ENCODE measurements around the gene MOSPD3.

MOSPD3 gene

GRCh38 chr7:100599911-100600729 is 12.2 kb upstream of the MOSPD3 start:
- no peak overlapping the region for H3K4me3 ChIP-seq (ENCODE audit: low read length)
- TF ChIP-seq CTCF (conservative IDR thresholded peaks at IDR 0.05; ENCODE audit: low read length) = no peak
- DNase-seq (ENCODE audit: low read depth) = no peak

GRCh38 chr7:100600730-100601038 is 11.7 kb upstream of the MOSPD3 start:
- no peak for TF ChIP-seq CTCF (conservative IDR thresholded peaks at IDR 0.05; ENCODE audit: low read length)
- H3K4me3 ChIP-seq (ENCODE audit: low read length) = no peak overlapping the region
- no peak for DNase-seq (ENCODE audit: low read depth)

- no peak for TF ChIP-seq CTCF (conservative IDR thresholded peaks at IDR 0.05; ENCODE audit: low read length)
- DNase-seq (ENCODE audit: low read depth) = peak; percentile 89
- H3K4me3 ChIP-seq (ENCODE audit: low read length) = peak overlapping the region; percentile 97
Measured at GRCh38 chr7:100602889-100603725, 9.2 kb upstream of the MOSPD3 start.

- peak overlapping the region; percentile 97 for H3K4me3 ChIP-seq (ENCODE audit: low read length)
- TF ChIP-seq CTCF (conservative IDR thresholded peaks at IDR 0.05; ENCODE audit: low read length) = no peak
- no peak for DNase-seq (ENCODE audit: low read depth)
Measured at GRCh38 chr7:100603726-100604027, 8.7 kb upstream of the MOSPD3 start.

- peak overlapping the region; percentile 97 for H3K4me3 ChIP-seq (ENCODE audit: low read length)
- DNase-seq (ENCODE audit: low read depth) = peak; percentile 53
- peak; percentile 27 for TF ChIP-seq CTCF (conservative IDR thresholded peaks at IDR 0.05; ENCODE audit: low read length)
Measured at GRCh38 chr7:100604028-100604975, 8.0 kb upstream of the MOSPD3 start.

- no peak for TF ChIP-seq CTCF (conservative IDR thresholded peaks at IDR 0.05; ENCODE audit: low read length)
- H3K4me3 ChIP-seq (ENCODE audit: low read length) = peak overlapping the region; percentile 97
- DNase-seq (ENCODE audit: low read depth) = no peak
Measured at GRCh38 chr7:100604976-100605911, 7.1 kb upstream of the MOSPD3 start.
